Measurements from ENCODE around the gene KATNB1.
"Not testable (repeated sequence)": the region's sequence is repeated elsewhere in the genome, so short reads cannot be mapped to it uniquely, and the experiment has no call there.

Gene KATNB1

DNA sequence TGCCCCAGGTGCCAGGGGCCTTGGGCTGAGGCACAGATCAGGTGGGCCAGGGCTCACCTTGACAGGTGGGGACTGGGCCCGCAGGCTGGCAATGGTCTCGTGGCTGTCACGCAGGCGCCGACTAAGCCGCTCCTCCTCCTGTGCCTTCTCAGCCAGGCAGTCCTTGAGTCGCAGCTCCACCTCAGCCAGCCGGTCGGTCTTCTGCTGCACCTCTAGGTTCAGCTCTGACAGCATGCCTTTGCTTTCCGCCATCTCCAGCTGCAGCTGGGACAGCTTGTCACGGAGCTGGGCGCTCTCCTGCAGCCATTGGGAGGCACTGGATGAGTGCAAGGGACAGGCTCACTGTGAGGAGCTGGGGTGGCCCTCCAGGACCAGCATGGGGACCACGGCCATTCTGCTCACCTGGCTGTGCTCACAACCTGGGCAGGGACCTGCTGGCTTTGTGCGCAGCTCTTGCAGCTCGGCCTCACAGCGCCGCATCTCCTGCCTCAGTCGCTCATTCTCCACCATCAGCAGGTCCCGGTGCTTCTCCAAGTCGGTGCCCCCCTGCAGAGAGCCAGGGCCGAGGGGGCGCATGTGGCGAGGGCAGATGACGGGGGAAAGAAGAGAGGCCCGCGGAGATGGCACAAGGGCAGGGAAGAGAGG lies 35.7 kb downstream of the KATNB1 start:
- no peak for DNase-seq (ENCODE audit: low spot score)

DNA sequence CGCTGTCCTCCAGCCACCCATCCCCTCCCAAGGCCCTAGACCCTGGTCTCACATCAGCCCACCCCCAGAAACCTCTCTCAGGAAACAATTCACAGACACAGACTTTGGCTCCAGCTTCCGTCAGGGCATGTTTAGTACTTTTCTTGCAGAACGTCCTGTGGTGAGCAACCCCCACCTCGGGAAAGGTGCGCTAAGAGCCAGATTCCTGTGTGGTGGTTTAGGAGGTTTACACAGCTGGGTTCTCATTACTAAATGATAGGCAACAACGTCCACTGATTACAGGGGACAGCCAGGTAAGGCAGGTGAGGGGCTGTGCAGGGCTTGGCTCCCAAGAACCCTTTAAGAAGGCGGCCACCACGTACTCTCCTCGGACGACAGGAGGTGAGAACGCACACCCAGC lies 37.4 kb downstream of the KATNB1 start:
- DNase-seq (ENCODE audit: low spot score), result no peak

DNA sequence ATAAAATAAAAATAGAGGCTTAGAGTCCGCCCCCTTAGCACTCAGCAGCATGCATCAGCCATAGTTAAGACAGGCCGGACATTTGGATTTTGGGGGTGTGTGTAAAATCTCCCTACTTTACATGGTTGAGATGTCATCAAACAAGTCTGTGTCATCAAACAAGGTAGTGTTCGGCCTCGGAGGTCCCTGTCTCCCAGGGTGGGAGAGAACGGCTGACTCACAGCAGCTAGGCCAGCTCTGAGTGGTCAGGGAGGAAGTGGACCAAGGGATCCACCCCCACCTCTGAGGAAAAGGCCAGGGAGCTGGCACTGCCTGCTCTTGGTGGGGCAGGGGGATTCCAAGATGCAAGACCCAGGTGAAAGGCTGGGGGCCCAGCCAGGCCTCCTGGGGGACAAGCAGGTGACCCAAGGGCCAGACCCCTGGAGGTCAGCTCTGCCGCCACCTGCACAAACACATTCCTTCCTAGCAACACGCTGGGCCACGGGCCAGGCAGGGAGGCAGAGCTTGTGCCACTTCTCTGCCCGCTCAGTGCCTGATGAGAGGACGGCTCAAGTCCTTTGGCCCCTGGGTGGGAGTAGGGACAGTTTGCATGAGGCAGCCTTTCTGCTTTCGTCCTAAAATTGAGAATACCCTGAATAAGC lies 38.2 kb downstream of the KATNB1 start:
- DNase-seq (ENCODE audit: low spot score), result no peak

DNA sequence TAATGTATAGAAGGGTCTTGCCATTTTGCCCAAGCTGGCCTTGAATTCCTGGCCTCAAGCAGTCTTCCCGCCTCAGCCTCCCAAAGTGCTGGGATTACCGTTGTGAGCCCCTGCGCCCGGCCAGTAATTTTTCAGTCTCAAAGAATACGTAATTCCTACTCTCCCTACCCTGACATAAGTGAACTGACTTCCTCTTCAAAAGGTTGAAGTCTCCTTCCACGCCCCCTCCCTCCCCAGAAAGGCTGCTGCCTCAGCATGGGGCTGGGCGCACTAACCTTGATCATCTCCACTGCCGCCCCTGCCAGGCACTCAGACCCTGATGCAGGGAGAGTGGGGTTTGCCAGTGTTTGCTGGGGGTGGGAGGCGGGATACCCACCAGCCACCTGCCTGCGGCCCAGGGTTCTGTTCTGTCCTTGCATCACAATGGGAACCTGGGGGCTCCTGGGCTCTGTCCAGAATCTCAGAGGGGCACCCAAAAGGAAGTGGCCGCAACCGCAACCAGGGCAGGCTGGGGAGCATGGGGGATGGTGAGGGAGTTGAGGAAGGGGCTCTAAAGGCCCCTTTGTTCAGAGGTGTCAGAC lies 39.2 kb downstream of the KATNB1 start:
- no peak for DNase-seq (ENCODE audit: low spot score)

DNA sequence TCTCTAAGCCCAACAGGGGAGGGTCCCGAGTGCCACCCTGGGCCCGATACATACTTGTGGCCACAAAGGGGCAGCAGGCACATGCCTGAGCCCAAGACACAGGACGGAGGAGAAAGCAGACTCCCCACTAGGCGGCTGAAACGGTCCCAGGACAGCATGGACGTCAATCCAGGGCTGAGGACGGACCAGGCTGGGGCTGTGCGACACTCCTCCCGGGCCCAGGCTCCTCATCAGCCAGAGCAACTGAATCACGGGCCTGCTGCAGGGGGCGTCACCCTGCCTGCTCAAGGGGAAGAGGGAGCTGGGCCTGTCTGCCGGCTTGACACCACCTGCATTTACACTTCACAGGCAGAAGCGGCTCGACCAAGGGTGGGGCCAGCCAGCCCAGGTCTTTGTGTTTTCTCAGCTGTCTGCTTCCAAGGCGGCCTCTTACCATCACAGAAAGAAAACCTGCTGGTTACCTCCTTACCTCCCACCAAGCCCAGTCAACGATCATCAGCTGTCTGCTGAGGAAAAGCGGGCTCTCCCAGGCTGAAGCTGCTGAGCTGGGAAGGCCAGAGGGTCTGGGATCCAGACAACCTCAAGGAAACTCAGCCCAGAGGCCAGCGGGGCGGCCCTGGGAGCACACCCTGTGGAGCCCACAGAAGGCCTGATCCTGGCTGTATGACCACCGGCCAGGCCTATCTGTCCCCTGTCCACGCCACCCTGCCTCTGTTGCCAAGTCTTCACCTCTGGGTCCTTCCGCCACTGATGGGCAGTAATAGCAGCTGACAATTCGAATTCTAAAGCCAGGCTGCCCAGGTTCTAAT lies 40.3 kb downstream of the KATNB1 start:
- no peak for DNase-seq (ENCODE audit: low spot score)

DNA sequence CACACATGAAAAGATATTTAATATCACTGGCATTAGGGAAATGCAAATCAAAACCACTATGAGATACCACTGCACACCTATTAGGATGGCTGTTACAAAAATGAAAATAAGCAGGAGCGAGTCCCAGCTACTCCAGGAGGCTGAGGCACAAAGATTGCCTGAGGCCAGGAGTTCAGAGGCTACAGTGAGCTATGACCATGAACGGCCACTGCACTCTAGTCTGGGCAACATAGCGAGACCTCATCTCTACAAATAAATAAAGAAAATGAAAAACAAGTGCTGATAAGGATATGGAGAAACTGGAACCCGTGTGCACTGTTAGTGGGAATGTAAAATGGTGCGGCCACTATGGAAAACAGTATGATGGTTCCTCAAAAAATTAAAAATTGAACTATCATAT lies 43.1 kb downstream of the KATNB1 start:
- DNase-seq (ENCODE audit: low spot score), result no peak

DNA sequence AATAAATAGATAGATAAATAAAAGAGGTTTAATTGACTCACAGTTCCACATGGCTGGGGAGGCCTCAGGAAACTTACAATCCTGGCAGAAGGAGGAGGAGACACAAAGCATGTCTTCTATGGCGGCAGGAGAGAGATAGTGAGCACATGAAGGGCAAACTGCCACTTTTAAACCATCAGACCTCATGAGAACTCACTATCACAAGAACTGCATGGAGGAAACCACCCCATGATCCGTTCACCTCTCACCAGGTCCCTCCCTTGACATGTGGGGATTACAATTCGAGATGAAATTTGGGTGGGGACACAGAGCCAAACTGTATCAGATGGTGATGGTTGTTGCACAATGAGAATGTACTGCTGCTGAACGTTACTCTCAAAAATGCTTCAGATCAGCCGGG lies 44.3 kb downstream of the KATNB1 start:
- not testable (repeated sequence) for DNase-seq (ENCODE audit: low spot score)

DNA sequence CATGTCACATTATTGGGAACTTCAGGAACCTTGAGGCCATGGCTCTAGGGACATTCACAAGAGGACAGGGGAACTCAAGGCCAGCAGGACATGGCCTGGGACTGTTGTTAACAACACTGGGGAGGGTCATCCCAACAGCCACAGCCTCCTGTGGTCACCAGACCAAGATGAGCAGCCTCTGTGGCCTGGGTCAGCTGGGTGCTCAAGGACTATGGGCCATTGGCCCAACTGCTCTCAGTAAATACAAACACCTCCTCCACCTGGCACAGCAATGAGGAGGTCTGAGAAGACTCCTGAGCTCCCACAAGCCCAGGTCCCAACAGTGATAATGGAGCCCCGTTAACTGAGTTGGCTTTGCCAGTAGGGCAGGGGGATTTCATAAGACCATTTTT lies 45.8 kb downstream of the KATNB1 start:
- DNase-seq (ENCODE audit: low spot score), result no peak

DNA sequence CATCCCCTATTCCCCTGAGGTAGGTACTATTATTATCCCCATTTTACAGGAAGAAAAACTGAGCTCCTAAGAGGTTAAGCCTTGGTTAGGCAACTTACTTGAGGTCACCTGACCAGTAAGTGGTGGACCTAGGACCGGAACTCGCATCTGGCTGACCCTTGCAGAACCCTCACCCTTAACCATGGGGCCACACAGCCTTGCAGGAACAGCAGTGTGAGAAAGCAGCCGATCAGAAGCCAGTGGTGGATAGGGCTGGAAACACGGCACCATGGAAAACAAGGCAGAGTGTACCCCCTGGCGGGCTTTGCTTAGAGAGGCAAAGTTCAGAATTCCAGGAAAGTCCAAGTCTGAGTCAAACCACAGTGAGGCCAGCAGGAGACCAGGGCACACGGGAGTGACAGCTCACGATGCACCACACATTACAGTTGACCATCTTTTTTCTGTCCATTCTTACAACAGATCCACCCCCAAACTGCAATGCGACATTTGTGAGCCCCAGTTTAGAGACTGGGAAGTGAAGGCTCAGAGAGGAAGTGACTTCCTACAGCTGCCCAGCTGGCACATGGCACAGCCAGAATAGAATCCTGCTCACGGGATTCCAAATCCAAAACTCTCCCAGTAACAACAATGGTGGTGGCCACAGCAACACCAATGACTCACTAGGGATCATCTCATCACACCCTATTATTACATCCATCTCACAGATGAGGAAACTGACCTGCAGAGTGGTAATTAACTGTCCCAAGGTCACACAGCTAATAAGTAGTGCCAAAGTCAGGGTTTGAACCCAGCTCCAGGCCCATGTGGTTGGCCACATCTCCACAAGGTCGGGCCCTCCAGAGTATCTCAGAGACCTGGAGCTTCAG lies 46.4 kb downstream of the KATNB1 start:
- no peak for DNase-seq (ENCODE audit: low spot score)

DNA sequence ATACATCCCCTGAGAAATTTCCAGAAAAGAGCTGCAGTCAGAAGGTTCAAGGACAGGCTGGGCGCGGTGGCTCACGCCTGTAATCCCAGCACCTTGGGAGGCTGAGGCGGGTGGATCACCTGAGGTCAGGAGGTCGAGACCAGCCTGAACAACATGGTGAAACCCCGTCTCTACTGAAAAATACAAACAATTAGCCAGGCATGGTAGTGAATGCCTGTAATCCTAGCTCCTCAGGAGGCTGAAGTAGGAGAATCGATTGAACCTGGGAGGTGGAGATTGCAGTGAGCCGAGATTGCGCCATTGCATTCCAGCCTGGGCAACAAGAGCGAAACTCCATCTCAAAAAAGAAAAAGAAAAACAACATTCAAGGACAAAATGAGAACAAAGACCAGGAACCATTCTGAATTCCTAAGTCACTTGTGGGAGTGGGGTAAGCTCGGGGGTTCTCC lies 47.1 kb downstream of the KATNB1 start:
- not testable (repeated sequence) for DNase-seq (ENCODE audit: low spot score)

DNA sequence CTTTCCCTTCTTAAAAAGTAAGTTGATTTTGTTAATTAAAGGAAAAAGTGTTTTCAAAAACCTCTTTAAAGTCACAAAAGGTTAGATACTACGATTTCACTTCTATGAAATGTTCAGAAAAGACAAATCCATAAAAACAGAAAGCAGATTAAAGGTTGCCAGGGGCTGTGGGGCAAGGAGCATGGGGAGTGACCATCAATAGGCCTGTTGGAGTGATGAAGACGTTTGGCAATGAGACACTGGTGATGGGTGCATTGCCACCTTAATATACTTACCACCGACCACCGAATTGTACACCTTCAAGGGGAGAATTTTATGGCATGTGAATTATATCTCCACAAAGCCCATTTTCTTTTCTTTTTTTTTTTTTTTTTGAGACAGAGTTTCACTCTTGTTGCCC lies 47.5 kb downstream of the KATNB1 start:
- DNase-seq (ENCODE audit: low spot score), result no peak

DNA sequence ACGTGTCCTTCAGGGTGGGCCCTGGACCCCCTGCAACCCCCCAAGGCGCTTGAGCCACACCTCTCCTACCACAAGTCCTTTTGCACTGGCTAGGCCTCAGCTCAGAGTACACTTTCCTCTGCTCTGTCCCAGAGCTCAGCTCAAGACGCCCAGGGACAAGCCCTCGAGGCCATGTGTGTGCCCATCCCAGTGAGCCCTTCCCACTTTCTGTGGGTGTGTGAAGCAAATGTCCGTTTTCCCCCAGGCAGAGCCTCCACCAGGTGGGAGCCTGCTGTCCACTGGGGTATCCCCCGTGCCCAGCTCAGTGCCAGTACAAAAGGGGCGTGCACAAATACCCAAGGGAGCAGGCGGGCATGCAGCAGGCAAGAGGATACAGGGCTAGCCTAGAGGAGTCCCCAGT lies 48.3 kb downstream of the KATNB1 start:
- DNase-seq (ENCODE audit: low spot score), result no peak

DNA sequence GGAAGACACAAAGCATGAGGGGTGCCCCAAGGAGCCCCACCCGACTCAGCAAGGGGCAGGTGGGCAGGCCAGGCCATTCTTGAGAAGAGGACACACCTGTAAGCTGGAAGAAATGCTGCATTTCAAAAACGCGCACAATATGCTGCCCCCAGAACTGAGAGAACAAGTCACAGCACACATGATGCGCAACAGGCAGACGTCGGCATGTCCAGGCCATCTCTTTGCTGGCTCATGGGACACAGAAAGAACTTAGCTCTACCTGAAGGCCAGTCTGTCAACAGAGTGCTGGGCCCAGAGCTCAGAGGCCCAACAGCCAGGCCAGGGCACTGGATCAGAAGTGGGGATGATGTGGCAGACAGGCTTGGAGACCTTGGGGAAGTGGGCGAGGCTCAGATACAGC lies 48.8 kb downstream of the KATNB1 start:
- DNase-seq (ENCODE audit: low spot score), result no peak

DNA sequence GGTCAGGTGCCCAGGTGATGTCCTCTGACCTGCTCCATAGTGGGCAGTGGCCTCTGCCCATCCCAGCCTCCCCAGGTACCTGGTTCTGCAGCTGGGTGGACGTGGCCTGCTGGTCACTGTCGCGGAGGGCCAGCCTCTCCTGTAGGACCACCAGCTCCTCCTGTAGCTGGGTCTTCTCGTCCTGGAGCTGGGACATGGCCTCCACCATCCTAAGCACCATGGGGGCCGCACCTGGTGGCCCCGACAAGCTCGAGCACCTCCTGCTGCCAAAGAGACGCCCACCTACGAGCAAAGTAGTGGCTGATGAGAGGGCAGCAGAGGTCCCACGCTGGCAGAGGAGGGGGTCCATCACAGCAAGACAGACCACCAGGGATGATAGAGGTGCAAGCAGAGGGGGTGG lies 49.8 kb downstream of the KATNB1 start:
- no peak for DNase-seq (ENCODE audit: low spot score)

DNA sequence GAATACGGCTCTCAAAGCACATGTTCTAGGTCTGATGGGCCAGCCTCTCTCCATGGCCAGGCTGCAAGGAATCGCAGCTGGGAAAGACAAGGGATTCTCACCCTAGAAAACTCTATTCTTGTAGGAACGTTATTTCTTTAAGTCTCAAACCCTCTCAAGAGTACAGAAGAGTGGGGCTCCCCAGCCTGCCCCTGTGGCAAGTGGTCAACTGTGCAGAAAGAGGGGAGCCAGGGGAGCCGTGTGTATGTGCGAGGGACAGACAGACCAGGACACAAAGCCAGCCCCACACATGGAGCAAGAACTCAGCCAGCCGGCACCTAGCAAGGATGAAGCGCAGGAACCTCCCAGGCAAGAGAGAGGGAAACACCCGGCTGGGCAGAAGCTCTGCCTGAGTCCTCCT lies 50.4 kb downstream of the KATNB1 start:
- DNase-seq (ENCODE audit: low spot score), result no peak

DNA sequence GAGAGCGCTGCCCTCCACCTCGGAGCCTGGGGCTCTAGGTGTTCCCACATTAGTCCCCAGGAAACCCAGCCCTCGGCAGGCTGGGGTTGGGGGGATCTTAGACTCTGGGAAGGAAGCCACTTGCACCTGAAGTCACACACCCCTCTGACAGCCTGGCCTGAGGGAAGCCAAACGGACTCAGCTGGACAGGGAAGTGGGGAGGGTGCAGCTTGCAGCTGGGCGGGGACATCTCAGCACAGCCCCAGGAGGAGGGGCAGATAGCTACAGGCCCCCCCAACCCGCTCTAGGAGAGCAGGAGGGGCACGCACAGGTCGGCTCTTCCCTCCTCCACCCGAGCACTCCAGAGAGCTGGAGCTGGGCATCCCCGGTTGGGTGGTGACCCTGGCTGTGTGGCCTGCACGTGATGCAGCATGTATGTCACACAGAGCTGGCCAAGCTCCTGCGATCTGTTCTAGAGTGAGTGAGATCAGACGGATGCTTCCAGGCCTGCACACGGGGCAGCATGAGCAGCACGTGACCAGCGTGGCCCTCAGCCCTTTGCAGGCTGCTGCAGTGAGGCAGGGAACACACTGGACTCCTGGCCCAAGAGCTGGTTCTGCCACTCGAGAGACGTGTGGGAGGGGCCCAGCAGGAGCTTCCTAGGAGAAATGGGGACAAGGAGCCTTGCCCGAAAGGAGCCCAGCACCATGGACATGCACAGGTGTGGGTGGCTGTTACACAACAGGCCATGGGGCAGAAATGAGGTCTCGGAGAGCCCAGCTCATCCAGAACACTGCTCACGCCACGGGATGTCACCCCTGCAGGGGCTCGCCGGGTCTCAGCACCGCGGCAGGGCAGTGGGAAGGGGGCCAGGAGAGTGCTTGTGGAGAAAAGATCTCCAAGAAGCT lies 51.3 kb downstream of the KATNB1 start:
- no peak for DNase-seq (ENCODE audit: low spot score)

DNA sequence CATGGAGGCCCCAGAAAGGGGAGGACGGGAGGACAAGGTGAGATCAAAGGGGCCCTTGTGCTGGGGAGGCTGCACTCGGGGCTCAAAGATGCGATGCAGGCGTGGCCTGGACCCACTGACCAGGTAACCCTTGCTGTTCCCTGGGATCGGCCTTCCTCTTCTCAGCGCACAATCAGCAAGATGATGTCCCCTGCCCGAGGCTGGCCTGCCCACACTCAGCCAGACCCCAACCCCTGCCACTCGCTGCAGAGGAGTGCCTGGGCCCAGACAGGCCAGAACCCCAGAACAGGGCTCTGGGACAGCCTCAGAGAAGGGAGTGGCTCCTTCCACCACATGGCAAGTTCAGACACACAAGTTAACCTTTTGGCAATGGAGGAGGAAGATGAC lies 51.9 kb downstream of the KATNB1 start:
- DNase-seq (ENCODE audit: low spot score), result no peak

DNA sequence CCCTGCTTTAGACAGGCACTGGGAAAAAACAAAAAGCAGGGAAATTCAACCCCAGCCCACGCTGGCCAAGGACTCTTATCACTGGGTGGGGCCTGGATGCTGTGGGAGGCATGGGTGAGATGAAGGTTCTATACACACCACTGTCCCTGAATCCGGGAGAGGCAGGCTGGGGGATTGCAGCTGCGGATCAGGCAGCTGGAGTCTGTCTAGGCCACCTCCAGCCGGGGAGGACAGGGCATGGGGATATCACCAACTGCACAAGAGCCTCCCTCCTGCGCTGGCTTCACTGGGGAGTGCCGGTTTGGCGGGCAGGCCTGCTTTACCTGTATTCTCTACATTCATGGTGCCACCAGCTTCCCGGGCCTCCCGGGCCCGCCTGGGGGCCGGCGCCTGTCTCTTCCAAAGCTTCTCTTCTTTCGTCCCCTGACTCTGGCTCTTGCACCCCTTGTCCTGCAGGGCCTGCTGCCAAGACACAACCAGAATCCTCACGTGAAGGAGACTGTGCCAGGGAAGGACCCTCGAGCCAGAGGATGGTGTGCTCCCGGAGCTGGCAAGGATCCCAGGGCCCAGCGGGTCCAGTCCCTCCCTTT lies 52.8 kb downstream of the KATNB1 start:
- DNase-seq (ENCODE audit: low spot score), result no peak

DNA sequence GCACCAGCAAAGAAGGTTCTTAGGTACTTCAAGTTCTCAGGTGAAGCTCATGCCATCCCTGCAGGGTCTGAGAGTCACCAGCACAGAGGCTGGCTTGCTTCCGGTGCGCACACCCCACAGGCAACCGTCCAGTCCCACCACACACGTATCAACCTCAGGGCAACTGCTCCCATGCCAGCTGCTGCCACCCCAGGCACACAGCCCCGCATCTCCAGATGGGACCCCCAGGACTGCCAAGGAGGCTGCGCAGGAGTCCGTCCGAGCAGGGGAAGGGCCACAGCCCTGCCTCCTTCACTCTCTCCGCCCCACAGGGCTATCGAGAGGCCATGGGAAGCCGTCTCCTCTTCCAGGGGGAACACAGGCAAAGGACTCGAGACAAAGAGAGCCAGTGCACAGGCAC lies 53.4 kb downstream of the KATNB1 start:
- DNase-seq (ENCODE audit: low spot score), result no peak

DNA sequence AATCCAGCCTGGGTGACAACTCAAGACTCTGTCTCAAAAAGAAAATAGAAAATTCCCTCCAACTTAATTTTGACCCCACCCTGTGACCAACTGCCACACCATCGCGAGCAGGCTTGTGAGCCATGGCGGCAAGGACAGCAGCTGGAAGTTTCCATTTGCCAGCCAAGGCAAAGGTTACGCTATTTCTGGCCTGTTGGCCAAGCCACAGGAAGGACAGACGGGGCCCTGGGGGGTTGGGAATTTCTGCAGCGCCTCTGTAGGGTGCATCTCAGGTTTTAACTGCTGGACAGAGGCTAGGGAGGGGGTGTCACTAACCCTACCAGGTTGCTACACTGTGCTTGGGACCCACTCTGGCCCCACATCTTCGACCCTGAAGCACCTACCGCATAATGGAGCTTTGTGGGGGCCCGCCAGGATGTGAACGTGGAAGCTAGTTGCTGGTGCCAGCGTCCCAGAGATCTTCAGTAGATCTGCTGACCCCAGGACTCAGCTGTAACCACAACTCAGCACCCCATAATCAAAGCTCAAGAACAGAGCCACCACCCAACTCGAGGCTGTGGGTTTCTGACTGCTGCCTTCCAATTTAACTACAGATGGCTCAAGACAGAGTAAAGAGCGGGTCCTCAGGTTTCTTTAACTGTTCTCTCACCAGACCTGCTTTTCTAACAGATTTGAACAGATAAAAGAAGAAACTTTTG lies 55.8 kb downstream of the KATNB1 start:
- DNase-seq (ENCODE audit: low spot score), result no peak

Measured in activated CD4-positive, alpha-beta T cell treated with anti-CD3 and anti-CD28 coated beads, Interleukin-2, Interleukin-4, amounts not matched to agents 100 ng/mL and 50 ng/mL, durations not matched to agents 16 hours and 8 hours (primary cell).